ENCODE results near the gene SGCD. TPM values are rescaled to one million over a fixed set of nuclear protein-coding genes. Genes with fewer than 3 reads are reported as not detected.

Gene SGCD
- total and polyA plus RNA-seq, 9 of the 15 experiments (the other 6 are each of a cell fraction or from before 2014, with no cell fraction given), result not detected

DNA sequence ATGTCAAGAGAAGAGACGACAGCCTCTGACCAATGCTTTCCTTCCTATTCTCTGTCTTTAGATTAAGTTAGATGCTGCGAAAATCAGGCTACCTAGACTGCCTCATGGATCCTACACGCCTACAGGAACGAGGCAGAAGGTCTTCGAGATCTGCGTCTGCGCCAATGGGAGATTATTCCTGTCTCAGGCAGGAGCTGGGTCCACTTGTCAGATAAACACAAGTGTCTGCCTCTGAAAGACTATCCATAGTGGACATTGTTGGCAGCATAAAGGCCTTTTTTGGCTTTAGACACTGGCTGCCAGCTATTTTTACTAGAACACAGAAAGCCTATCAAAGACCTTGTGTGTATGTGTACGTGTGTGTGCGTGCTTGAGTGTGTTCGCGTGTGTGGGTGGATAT, 432.2 kb downstream of the SGCD start:
- in situ Hi-C loops (cut with MboI), result no loop called here
- no peak for DNase-seq (ENCODE audit: extremely low read depth in 1 of 4, low spot score in 3 of 4)
- no peak overlapping the region for H3K27ac ChIP-seq (ENCODE audit: extremely low read depth, low read depth, low read length)
- H3K9ac ChIP-seq (ENCODE audit: insufficient read depth in 1 of 2, low read depth in 2 of 2, low read length in 2 of 2), result no peak overlapping the region
- ChIA-PET CTCF (ENCODE audit: low intra/inter-chr PET ratio) (no interaction called here), POLR2A (no interaction called here)
- H2AFZ ChIP-seq (ENCODE audit: low read depth, low read length), result no peak overlapping the region
- H3K79me2 ChIP-seq (ENCODE audit: control insufficient read depth, insufficient read depth, low read length), result no peaks in the 10 kb centered on the region
- no peaks in the 10 kb centered on the region for H3K9me3 ChIP-seq (replicated peaks; ENCODE audit: control insufficient read depth, insufficient read depth, low read depth, low read length)
- no peak overlapping the region for H3K4me2 ChIP-seq (ENCODE audit: insufficient read depth, low read length)
- no peaks in the 10 kb centered on the region for H4K20me1 ChIP-seq (replicated peaks; ENCODE audit: control insufficient read depth, insufficient read depth, low read length)
- intact Hi-C loops (cut with micrococcal nuclease), result no loop called here
- TF ChIP-seq XRCC3 (IDR thresholded peaks at IDR 0.05) (no peak), MCM5 (IDR thresholded peaks at IDR 0.05; ENCODE audit: low read depth) (no peak), ZNF324 (CRISPR knock-in tag; IDR thresholded peaks at IDR 0.05) (no peak), TBP (optimal IDR thresholded peaks at IDR 0.05; ENCODE audit: low read depth, low read length) (no peak), RBM25 (IDR thresholded peaks at IDR 0.05; ENCODE audit: low read depth, low read length, severe bottlenecking) (no peak), DMBX1 (CRISPR knock-in tag; IDR thresholded peaks at IDR 0.05; ENCODE audit: borderline replicate concordance) (no peak)
- TF ChIP-seq, protein P1, sequence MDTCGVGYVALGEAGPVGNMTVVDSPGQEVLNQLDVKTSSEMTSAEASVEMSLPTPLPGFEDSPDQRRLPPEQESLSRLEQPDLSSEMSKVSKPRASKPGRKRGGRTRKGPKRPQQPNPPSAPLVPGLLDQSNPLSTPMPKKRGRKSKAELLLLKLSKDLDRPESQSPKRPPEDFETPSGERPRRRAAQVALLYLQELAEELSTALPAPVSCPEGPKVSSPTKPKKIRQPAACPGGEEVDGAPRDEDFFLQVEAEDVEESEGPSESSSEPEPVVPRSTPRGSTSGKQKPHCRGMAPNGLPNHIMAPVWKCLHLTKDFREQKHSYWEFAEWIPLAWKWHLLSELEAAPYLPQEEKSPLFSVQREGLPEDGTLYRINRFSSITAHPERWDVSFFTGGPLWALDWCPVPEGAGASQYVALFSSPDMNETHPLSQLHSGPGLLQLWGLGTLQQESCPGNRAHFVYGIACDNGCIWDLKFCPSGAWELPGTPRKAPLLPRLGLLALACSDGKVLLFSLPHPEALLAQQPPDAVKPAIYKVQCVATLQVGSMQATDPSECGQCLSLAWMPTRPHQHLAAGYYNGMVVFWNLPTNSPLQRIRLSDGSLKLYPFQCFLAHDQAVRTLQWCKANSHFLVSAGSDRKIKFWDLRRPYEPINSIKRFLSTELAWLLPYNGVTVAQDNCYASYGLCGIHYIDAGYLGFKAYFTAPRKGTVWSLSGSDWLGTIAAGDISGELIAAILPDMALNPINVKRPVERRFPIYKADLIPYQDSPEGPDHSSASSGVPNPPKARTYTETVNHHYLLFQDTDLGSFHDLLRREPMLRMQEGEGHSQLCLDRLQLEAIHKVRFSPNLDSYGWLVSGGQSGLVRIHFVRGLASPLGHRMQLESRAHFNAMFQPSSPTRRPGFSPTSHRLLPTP (IDR thresholded peaks at IDR 0.05; ENCODE audit: borderline replicate concordance, extremely low read depth, insufficient read length), result no peak
- no peaks in the 10 kb centered on the region for H3K27me3 ChIP-seq (ENCODE audit: control insufficient read depth in 2 of 2, insufficient read depth in 2 of 2, low read length in 2 of 2)
- H3K36me3 ChIP-seq (ENCODE audit: control insufficient read depth, insufficient read depth, low read length), result no peaks in the 10 kb centered on the region
- no peaks in the 10 kb centered on the region for H3K9me1 ChIP-seq (ENCODE audit: control insufficient read depth, insufficient read depth, low read length)
- no peak for FAIRE-seq
- ATAC-seq, result no peak
- 2% methylated on average over 11 of the region's 11 CpGs for WGBS (ENCODE audit: insufficient coverage, low coverage, missing lambda C conversion rate)
- no peak overlapping the region for H3K4me3 ChIP-seq
- BruUV-seq (replicated peaks), result no TSS peak
- H3K4me1 ChIP-seq (replicated peaks in 1 of 2; ENCODE audit: control insufficient read depth in 2 of 2, insufficient read depth in 2 of 2, low read length in 2 of 2), result no peaks in the 10 kb centered on the region
